Stimulated activated CD4-positive, alpha-beta T cell treated with anti-CD3 and anti-CD28 coated beads, Interleukin-4, amount 100 ng/mL, for 48 hours (primary cell): ENCODE measurements around the gene MYOZ2.
"Not testable (repeated sequence)": the region's sequence is repeated elsewhere in the genome, so short reads cannot be mapped to it uniquely, and the experiment has no call there.

ENCODE experiments used
- DNase-seq, 2 donors: peaks; one replicate each; pipeline ENCODE4 v3.0.0-alpha.2; 2020; ENCODE audit warnings: low read depth in 2 of 2

MYOZ2 gene

DNA sequence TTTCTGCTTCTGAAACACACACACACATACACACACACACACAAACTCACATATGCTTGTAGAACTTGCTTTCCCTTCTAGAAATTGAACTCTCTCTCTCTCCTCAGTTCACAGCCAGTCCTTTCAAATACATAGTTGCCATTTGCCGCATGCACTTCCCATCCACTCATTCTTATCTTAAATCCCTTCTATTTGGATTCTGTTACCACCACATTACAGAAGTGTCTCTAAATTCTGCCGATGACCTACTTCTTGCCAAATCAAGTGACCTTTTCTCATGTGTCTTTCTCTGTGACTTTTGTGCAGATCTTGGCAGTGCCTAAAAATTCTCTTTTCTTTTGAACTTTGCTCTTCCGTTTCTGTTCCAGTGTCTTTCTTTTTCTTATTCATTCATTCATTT lies 7.5 kb upstream of the MYOZ2 start:
- no peak for DNase-seq

DNA sequence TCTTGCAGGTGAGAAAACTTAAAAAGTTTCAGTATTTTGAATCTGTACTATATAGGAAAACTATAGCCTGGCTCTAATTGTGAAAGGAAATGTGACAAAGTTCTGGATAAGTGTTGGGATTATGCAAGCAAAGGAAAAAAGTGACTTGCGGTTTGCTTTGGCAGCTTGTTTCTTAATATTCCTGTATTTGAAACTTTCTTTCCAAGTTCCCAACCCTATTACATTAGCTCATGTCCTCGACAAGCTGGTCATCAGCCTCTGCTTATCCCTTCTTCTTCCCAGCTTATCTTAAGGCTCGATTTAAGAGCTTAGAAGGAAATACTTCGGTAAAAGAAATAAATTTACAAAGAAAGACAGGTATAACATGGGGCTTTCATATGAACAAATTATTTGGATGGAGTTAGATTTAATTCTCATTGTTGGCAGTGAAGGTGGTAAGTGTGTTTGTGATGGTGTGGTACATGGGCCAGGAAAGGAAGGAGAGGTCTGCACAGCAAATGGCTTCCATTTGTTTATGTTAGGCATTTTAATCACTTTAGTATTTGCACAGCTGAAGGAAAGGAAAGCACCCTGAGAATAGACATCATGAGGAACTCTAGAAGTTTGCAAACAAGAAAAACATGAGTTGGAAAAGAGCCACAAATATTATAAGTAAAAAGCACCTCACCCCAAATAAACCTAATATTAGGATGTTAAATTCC lies 5.1 kb upstream of the MYOZ2 start:
- no peak for DNase-seq

DNA sequence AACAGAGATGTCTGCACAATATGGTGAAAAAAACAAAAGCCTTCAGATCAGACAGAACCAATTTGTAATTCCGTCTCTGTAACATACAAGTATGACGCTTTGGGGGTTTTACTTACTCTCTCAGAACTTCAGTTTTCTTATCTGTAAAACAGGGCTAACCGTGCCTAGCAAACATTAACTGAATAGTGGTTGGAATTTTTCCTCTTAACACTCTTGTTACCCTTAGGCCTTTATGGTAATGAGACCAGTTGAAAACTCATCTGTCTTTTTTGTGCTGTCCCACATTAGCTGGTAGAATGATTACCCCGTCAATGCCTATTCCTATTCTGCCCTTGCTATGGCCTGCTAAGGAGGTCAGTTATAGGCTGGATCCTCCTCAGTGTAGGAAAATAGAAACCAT lies 4.5 kb upstream of the MYOZ2 start:
- no peak for DNase-seq

DNA sequence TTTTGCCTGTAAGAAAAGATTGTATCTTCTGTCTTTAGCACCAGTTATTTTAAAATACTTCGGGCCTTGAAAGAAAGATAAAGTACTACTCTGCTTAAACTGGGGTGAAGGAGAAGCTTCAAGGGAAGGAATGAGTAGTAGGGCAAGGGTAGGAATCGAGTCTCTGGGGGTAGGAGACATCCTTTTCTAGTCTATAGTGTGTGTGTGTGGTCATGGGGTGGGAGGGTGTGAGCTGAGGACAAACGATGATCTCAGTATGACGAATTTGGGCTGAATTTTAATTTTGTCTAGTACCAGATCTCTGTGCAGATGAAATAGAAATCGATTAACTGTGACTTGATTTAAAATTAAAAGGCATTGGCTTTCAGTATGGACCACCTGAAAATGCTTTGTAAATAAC lies 3.3 kb upstream of the MYOZ2 start:
- no peak for DNase-seq

DNA sequence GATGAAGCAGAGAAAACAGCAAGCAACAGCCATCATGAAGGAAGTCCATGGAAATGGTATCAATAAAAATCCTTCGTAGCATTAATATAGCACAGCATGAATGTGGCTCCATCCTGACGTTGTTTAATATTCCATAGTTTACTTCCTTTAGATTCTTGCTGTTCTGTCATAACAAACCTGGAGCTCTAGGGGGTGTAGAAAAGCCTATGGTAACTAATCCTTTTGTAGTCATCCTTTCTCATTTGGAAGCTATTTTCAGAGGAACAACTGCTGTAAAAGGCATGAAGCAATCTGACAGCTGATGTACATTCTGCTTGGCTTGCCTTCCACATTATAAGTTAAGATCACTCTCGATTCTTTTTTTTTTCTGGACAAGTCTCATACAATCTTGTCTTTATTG lies 914 bp downstream of the MYOZ2 start:
- DNase-seq, result no peak

DNA sequence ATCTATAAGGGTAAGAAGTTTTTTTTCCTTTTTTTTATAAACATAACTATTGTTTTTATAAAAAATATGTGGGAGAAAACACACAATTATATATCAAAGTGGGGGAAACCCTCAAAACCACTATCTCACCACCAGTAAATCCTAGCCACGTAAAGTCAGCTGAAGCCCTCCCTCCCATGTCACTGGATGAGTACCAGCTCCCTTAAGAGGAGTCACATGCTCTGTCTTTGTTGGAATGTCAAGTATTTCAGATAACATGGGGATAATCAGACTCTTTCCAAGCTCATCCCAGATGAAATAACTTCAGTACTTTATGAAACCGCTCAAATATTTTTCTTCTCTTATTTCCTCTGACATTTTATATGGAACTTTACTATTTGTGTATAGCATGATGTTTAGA lies 2.4 kb downstream of the MYOZ2 start:
- DNase-seq, result no peak

DNA sequence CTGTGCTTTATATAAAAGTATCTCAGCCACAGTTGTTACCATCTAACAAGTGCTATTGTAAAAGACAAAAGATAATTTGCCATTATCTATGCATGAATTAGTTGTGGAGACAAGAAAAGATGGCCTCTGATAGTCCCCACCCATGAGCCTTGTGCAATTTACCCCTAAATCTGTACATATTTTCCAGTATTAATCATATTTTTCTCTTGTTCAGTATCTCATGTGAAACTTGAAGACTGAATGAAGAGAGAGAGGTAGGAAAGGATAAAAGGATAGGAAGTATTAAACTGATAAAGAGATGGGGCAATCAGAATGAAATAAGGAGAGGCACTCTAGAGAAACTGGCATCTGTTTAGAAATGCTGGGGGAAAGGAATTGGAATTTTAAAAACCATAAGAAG lies 3.7 kb downstream of the MYOZ2 start:
- DNase-seq, result no peak

DNA sequence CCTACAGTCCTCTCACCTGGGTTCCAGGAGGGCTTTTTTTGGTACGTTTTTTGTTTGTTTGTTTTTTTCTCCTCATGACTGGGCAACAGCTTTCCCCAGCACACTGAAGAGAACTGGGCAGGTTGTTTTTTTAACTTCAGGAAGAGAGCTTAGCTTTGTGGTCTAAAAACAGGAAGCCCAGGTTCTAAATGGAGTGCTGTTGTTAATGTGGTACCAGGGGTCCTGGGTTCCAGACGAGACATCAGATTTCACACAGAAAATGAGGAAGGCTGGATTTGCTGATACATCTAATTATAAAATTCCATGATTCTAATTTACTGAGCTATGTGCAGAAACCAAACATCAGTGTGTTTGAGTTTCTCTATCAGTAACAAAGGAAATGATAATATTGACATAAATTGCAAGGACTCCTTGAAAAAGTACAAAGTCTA lies 4.2 kb downstream of the MYOZ2 start:
- no peak for DNase-seq

DNA sequence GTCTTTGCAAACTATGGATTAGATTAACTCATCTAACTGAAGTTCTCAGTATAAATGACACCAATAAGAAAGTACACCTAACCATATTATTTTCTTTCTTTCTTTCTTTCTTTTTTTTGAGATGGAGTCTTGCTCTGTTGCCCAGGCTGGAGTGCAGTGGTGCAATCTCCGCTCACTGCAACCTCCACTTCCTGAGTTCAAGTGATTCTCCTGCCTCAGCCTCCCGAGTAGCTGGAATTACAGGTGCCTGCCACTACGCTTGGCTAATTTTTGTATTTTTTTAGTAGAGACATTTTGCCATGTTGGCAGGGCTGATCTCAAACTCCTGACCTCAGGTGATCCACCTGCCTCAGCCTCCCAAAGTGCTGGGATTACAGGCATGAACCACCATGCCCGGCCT lies 5.7 kb downstream of the MYOZ2 start:
- DNase-seq, result not testable (repeated sequence)

DNA sequence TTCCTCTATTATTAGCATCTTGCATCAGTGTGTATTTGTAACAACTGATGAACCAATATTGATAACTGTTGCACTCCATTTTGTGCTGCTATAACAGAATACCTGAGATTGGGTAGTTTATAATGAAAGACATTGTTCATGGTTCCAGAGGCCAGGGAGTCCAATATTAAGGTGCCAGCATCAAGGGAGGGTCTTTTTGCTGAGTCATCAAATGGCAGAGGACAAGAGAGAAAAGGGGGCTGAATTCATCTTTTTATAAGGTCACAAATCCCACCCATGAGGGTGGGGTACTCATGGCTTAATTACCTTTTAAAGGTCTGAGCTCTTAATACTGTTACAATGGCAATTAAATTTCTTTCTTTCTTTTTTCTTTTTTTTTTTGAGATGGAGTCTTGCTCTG lies 7.2 kb downstream of the MYOZ2 start:
- DNase-seq, result no peak

DNA sequence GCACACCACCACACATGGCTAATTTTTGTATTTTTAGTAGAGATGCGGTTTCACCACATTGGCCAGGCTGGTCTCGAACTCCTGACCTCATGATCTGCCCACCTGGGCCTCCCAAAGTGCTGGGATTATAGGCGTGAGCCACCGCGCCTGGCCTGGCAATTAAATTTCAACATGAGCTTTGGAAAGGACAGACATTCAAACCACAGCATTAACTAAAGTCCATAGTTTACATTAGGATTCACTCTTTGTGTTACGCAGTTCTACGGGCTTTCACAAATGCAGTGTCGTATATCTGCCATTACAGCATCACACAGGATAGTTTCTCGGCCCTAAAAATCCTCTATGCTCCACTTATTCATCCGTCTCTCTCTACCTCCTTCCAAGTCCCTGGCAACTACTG lies 7.7 kb downstream of the MYOZ2 start:
- not testable (repeated sequence) for DNase-seq

DNA sequence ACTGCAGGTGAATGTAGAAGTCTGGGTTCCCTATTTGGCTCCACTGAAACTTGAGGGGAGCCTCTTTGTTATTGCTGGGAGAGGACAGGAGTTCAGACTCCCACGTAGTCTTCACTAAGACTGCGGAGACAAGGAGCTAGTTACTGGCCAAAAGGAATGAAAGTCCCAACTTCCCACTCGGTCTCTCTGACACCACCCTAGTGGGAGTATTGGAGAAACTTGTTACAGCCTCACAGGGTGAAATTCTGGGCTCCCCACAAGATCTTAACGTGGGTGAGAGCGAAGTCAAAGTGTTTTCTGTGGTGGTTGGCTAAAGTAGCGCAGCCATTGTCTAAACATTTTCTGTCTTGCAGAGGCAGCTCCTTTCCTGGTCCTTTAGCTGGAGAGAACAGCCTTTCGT lies 13.5 kb downstream of the MYOZ2 start:
- DNase-seq, result no peak

DNA sequence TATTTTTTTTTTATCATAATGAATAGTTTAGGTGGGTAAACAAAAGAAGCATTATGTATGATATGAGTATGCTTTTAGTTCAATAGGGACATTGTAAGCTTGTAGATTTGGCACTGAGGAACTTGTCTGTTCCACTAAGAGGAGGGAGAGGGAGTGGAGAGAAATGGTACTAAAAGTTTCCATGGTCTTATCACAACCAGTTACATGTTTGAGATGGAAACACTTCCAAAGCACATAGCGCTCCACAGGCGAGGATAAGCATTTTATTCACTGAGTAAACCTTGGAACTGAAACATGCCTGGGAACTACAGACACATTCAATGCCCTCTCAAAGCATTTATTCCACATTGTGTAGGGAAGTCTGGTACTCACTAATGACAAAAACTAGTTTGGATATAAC lies 15.5 kb downstream of the MYOZ2 start:
- DNase-seq, result no peak

DNA sequence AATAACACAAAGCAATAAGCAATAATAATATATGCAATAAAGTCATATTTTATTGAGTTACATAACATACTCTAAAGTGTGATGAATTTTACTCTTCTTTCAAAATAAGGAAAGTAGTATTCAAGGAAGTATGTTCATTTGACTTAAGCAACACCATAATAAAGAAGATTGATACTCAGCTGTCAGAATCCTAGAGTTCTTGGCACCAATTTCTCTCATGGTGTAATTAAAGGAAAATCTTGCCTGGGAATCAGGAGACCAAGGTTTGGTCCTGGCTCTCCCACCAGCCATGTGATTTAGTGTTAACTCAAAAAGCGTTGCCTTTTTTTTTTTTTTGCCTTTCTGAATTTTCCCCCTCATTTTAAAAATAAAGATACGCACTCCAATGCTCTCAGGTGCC lies 17.1 kb downstream of the MYOZ2 start:
- no peak for DNase-seq

DNA sequence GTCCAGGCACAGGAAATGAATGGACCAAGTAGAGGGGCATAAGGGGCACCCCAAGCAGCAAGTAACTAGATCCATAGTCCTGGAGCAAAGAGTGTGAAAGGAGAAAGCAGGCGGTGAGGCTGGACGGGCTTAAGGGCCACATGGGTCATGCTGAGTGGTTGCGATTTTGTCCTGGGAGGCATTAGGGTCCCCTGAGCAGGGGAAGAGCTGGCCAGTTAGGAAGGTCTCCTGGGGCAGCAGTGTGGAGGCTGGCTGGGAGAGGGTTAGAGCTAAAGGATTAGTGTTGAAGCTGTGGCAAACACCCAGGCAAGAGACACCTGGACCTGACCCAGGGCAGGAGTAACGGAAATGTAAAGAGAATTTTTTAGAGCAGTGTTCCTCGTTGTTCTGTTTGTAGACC lies 26.5 kb downstream of the MYOZ2 start:
- DNase-seq, result no peak

DNA sequence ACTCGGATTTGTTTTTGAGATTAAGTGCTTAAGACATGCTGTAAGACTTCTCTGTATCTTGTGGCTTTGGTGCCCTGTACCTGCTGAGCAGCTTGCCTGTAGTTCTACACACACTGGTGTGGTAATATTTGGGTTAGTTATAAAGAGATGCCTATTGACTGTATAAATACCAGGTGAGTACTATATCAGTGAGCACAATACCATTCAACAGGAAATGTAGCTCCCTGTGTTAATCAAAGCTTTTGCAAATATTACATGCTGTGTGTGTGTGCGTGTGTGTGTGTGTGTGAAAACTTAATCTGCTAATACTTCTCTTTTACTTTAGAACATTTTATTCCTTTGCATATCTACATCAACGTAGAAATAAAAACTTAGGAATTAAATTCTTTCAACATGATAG lies 30.1 kb downstream of the MYOZ2 start:
- no peak for DNase-seq

DNA sequence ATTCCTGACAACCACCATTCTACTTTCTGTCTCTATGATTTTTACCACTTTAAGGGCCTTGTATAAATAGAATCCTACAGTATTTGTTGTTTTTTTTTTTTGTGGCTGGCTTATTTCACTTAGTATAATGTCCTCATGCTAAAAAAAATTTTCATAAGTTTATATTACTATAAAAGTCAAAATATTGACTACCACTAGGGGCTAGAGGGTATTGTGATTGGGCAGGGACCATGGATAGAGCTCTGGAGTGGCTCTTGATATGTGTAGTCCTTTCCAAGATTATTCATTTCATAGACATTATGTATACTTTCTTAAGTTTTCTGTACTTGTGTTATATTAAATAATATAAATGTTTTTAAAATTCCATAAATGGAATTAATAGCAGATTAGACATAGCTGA lies 34.6 kb downstream of the MYOZ2 start:
- no peak for DNase-seq

DNA sequence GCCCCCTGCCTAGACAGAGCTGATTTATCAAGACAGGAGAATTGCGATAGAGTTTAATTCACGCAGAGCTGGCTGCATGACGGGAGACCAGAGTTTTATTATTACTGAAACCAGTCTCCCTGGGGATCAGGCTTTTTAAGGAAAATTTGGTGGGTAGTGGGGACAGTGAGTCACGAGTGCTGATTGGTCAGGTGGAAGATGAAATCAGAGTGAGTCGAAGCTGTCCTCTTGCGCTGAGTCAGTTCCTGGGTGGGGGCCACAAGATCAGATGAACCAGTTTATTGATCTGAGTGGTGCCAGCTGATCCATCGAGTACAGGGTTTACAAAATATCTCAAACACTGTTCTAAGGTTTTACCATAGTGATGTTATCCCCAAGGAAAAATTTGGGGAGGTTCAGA lies 36.6 kb downstream of the MYOZ2 start:
- no peak for DNase-seq

DNA sequence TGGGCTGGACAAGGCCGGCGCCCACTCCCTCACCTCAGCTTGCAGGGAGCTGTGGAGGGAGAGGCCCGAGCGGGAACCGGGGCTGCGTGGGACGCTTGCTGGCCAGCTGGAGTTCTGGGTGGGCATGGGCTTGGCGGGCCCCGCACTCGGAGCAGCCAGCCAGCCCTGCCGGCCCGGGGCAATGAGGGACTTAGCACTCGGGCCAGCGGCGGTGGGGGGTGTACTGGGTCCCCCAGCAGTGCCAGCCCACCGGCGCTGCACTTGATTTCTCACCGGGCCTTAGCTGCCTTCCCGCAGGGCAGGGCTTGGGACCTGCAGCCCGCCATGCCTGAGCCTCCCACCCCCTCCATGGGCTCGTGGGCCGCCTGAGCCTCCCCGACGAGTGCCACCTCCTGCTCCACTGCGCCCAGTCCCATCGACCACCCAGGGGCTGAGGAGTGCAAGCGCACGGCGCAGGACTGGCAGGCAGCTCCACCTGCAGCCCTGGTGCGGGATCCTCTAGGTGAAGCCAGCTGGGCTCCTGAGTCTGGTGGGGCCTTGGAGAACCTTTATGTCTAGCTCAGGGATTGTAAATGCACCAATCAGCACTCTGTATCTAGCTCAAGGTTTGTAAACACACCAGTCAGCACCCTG lies 38.2 kb downstream of the MYOZ2 start:
- not testable (repeated sequence) for DNase-seq

DNA sequence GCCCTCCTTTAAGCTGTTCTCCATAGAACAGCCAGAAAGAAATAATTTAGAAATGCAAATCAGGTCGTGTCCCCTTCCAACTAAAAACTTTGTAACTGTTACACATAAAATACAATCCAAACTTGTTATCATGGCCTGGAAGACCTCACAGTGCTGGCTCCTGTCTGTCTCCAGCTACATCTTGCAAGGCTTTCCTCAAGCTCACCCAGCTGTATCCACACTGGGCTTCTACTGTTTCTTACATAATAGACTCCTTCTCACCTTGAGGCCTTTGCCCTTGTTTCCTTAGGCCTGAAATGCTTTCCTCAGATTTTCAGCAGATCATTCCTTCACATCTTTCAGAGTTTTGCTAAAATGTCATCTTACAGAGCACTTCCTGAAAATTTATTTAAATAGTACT lies 43.4 kb downstream of the MYOZ2 start:
- DNase-seq, result no peak

DNA sequence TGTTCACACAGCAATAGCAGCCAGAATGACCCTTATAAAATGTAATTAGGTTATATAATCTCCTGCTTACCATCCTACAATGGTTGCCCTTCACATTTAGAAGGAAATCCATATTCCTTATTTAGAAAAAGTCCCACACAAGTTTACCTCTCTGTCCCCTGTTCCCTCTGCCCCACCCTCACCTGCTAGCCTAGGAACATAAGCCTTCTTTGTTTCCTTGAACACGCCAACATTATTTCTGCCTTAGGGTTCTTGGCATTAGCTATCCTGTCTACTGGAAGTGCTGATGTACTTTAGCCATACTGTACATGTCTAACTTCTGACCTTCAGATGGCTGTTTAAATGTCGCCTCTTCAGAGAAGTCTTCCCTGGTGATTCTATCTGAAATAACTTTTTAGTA lies 48.5 kb downstream of the MYOZ2 start:
- no peak for DNase-seq

DNA sequence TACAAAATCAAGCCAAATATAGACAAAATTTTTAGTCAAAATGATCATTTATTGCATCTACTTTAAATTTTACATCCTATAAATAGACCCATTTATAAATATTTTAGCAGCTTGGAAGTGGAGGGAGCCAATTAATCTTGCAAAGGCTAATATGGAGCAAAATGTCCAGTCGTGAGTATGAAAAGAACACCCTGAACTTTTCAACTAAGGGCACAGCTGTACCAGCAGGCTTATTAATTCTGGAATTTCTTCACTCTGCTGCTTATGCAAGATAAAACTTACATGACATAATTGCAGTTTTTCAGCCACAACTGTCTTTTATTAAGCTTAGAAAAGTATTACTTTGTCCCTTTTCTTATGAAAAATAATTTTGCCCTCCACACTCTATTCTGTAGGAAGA lies 54.0 kb downstream of the MYOZ2 start:
- DNase-seq, result no peak

DNA sequence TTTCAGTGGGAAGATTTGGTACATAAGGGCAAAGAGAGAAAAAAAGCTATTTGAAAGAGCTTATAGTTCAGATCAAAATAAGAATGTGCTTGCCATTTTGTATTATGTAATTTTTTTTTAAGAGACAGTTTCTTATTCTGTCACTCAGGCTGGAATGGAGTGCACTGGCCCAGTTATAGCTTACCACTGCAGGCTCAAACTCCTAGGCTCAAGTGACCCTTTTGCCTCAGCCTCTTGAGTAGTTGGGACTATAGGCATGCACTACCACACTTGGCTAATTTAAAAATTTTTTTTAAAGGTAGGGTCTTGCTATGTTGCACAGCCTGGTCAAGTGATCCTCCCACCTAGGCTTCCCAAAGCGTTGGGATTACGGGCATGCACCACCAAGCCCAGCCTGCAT lies 54.7 kb downstream of the MYOZ2 start:
- DNase-seq, result no peak

DNA sequence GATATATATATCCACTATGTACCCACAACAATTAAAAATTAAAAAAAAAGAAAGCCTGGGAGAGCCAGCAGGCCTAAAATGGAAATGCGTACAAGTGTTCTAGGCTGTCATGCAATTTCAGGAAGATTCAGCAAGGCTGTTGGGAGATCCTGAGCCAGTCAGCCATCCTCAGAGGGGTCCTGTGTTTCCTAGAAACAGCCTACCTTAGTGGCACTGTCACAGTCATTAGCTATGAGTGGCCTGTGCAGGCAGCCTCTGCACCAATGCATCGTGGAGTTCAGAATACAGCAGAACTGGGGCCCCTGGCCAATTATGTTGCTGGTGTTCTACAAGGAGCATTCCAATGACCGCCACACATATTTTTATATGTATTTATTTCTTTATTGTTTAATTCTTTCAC lies 55.9 kb downstream of the MYOZ2 start:
- no peak for DNase-seq
